HAP-1 (cell line): Measurements from ENCODE around the gene CES2.
"Not testable (repeated sequence)": the region's sequence is repeated elsewhere in the genome, so short reads cannot be mapped to it uniquely, and the experiment has no call there.

Experiments
- DNase-seq, 2 experiments: peaks; one replicate each; pipeline ENCODE4 v3.0.0-alpha.2; 2016 to 2020; ENCODE audit warnings: low spot score in 2 of 2
- H3K27me3 ChIP-seq: fragments of 250-450 bp; sonication (Bioruptor Pico); 2 replicates; pipeline ENCODE4 v1.5.1; 2020; ENCODE audit warnings: low read depth, mild to moderate bottlenecking, moderate library complexity
- H3K36me3 ChIP-seq: fragments of 250-450 bp; sonication (Bioruptor Pico); replicated peaks from 2 replicates; pipeline ENCODE4 v1.5.1; 2020; ENCODE audit warnings: mild to moderate bottlenecking
- H3K4me1 ChIP-seq: fragments of 250-450 bp; sonication (Bioruptor Pico); 2 replicates; pipeline ENCODE4 v1.5.1; 2020; ENCODE audit warnings: mild to moderate bottlenecking
- H3K4me3 ChIP-seq: fragments of 250-450 bp; sonication (Bioruptor Pico); 2 replicates; pipeline ENCODE4 v1.5.1; 2020; ENCODE audit warnings: mild to moderate bottlenecking, moderate library complexity
- H3K9me3 ChIP-seq: fragments of 250-450 bp; sonication (Bioruptor Pico); 2 replicates; pipeline ENCODE4 v1.5.1; 2020; ENCODE audit warnings: mild to moderate bottlenecking, moderate library complexity
- in situ Hi-C: fragments of 300-500 bp; cut with MboI; formaldehyde crosslinking; loops from 3 replicates; pipeline ENCODE4 v1.14.3; 2020; ENCODE audit warnings: low sequenced_read_pairs, inconsistent platforms, mixed read lengths

The CES2 gene

DNA sequence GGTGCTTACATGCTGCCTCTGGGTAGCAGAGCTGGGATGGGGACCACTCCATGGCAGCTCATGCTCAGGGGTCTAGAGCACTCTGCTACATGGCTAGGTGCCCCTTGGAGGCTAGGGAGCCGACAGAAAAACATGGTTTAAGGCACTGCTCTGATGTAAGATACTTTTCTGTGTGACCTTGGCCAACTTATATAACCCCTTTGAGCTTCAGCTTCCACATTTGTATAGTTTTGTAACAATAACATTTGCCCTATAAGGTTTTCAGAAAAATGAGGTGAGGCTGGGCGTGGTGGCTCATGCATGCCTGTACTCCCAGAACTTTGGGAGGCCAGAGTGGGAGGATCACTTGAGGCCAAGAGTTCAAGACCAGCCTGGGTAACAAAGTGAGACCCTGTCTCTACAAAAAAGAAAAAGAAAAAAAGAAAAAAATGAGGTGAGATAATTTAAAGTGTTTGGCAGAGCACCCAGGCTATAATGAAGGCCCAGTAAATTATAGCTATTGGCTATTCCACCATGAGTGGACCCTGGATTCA, 56.3 kb downstream of the CES2 start:
- Histone ChIP-seq H3K27me3 (no peaks in the 10 kb centered on the region), H3K4me1 (no peaks in the 10 kb centered on the region), H3K9me3 (no peaks in the 10 kb centered on the region), H3K4me3 (no peak overlapping the region), H3K36me3 (no peaks in the 10 kb centered on the region)
- DNase-seq: no peak
- in situ Hi-C loops: no loop called here

DNA sequence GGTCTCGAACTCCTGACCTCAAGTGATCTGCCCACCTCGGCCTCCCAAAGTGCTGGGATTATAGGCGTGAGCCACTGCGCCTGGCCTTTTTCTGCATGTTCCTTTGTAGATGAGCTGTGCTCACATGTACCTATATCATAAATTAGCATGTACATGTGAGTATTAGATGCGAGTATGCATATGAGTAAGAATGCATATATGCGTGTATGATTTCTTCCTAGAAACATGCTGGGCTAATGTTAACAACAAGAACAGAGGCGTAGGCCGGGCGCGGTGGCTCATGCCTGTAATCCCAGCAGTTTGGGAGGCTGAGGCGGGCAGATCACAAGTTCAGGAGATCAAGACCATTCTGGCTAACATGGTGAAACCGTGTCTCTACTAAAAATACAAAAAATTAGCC, 58.2 kb downstream of the CES2 start:
- H3K4me3 ChIP-seq, in situ Hi-C loops, DNase-seq, H3K27me3 ChIP-seq, H3K9me3 ChIP-seq, H3K36me3 ChIP-seq, H3K4me1 ChIP-seq: not testable (repeated sequence)
